ENCODE data around the gene PCDHB11.
"Not testable (repeated sequence)": the region's sequence is repeated elsewhere in the genome, so short reads cannot be mapped to it uniquely, and the experiment has no call there.

DNA sequence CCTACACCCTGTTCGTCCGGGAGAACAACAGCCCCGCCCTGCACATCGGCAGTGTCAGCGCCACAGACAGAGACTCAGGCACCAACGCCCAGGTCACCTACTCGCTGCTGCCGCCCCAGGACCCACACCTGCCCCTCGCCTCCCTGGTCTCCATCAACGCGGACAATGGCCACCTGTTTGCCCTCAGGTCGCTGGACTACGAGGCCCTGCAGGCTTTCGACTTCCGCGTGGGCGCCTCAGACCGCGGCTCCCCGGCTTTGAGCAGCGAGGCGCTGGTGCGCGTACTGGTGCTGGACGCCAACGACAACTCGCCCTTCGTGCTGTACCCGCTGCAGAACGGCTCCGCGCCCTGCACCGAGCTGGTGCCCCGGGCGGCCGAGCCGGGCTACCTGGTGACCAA is 10.7 kb upstream of the PCDHB11 start:
- TF ChIP-seq, protein P1, sequence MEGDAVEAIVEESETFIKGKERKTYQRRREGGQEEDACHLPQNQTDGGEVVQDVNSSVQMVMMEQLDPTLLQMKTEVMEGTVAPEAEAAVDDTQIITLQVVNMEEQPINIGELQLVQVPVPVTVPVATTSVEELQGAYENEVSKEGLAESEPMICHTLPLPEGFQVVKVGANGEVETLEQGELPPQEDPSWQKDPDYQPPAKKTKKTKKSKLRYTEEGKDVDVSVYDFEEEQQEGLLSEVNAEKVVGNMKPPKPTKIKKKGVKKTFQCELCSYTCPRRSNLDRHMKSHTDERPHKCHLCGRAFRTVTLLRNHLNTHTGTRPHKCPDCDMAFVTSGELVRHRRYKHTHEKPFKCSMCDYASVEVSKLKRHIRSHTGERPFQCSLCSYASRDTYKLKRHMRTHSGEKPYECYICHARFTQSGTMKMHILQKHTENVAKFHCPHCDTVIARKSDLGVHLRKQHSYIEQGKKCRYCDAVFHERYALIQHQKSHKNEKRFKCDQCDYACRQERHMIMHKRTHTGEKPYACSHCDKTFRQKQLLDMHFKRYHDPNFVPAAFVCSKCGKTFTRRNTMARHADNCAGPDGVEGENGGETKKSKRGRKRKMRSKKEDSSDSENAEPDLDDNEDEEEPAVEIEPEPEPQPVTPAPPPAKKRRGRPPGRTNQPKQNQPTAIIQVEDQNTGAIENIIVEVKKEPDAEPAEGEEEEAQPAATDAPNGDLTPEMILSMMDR (IDR thresholded peaks at IDR 0.05) = not testable (repeated sequence)
- TF ChIP-seq POLR2A, EP300 (IDR thresholded peaks at IDR 0.05): not testable (repeated sequence)

Measured in tibial nerve (tissue), 4 donors.